Measurements from ENCODE around the gene CDH13. TPM values are rescaled to one million over a fixed set of nuclear protein-coding genes. Genes with fewer than 3 reads are reported as not detected.

The CDH13 gene
- polyA plus RNA-seq, 3 donors: 8.2 to 11.2 (median 10.3) TPM

DNA sequence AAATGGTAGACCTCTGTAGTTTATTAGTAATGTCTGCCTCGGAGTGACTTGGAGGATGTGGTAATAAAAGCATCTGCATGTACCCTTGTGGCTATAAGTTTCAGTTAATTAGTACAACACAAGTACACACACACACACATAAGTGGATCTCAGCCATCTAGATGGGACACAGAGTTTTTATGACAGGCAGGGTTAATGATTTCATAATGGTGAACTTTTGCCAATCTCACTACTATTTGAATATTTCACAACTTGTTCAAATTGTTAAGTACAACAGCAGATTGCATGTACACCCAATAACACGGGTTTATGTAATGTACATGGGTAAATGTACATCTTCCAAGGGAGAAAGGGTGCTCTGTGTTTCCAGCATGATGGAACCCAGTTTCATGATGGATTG, 669.7 kb downstream of the CDH13 start:
- no peak for DNase-seq

DNA sequence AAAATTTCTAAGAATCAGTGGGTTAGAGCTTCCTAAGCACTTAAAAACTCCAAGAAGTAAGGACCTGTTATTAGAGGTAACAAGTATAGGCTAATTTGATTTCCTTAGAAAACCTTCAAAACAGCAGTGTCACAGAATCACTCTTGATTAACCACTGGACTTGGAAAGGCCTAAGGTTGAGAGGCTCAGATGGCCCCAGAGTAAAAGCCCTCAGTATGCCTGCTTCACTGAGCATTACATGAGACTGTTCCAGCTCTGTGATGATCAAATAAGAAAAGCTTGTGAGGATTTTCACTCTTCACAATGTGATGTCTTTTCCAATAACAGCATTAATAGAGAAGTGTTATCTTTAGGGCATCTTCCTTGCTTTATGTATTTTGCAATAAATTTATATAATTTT, 671.8 kb downstream of the CDH13 start:
- no peak for DNase-seq

DNA sequence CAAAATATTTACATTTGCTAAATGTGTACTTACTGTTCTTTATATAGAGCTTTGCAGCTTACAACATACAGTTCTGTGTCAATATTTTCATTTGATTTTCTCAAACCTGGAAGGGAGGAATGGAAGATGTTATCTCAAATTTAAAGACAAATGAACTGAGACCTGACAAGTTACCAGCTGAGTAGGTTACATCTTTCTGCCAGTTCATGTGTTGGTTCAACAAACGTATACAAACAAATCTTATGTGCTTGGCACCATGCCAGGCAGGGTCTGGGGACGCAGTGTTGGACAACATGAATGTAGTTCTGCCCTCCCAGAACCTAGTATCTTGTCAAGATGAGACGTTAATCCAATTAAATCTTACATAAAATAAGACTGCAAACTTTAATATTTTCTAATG, 673.6 kb downstream of the CDH13 start:
- no peak for DNase-seq

DNA sequence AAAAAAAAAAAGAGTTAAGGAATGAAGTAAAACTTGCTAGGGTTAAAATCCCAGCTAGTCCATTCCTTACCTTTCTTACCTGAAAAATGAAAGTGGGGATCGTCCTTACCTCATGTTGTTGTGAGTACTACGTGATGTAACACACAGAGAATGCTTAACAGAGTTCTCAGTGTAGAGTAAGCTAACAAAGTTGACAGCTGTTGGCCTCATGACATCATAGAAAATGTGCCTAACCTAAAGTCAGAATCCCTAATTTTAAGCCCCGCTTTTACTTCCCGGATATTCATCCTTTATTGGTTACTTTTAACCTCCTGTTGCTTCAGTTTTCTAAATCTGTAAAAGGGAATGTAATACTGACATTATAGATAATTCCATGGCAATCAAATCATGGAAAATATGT, 675.2 kb downstream of the CDH13 start:
- DNase-seq: no peak

DNA sequence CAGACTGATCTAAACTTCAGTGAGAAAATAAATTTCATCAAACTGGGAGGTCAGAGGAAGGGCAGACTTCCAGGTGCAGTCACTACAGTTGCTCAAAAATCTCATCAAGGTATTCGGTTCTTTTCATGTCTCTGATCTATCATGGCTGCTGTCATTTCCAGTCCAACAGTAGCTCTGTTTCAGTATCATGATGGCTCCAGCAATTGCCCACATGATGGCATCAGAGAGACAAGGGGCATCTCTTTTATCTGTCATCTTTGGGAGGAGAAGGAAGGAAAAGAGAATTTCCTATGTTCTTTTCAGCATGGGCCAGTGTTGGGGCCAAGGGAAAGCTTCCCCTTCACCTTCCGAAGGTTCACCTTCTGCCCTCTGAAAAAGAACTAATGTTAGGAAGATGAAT, 676.1 kb downstream of the CDH13 start:
- DNase-seq: no peak

DNA sequence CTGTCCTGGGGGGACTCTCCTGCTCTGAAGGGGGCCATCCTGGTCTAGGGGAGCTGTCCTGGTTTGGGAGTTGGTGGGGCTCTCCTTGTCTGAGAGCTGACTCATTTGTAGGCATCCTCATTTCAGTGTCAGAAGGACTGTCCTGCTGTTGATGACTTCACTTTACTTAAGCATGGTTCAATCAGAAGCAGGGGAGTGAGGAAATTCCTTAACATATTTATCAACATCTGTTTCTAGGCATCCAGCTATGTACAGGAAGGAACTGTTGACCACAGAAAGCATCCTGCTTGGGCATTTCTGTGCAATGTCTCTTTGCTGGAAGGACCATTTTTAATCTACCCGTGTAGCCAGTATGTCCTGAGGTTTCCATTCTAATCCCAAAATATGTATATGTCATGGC, 678.3 kb downstream of the CDH13 start:
- DNase-seq: no peak

DNA sequence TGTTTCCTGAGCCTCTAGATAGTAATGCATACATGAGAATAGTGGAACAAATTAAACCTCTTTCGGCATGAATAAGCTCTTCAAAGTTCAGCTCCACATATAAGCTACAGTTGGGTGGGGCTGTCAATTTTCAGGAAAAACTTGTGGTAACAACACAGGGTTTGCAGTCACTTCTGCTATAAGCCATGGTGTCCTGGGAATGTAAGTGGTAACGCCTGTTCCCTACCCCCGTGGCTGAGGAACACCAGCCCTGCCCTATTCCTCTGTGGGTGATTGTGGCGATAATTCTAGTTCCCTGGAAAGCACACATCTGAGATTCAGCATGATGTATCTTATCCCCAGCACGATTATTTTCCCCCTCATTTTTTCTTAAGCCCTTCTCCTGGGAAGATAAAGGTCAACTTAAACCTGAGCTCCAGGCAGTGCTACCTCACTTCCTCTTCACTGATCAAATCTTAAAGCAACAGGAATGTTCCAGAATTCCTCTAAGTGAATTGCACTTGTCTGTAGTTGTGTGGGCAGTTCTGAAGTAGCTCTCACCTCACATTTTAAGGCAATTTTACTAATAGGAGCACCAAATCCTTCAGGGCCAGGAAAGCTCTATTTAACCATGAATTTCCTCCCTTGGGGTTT, 680.3 kb downstream of the CDH13 start:
- no peak for DNase-seq

DNA sequence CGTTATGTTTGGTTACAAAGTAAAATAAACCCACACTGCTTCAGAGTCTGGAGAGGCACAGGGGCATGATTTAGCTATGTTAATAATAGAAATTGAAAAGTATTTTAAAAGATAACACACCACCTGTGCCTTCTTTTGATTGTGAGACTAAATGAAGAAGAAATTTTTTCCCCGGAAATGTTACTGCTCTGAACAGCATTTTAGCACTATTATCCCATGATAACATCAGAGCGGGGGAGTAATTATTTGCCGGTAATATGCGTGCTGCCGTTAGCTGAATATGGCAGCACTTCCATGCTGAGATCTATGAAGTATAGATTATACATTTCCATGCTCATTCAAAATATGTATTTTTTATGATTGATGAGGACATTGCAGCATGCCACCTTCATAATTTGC, 680.8 kb downstream of the CDH13 start:
- no peak for DNase-seq

DNA sequence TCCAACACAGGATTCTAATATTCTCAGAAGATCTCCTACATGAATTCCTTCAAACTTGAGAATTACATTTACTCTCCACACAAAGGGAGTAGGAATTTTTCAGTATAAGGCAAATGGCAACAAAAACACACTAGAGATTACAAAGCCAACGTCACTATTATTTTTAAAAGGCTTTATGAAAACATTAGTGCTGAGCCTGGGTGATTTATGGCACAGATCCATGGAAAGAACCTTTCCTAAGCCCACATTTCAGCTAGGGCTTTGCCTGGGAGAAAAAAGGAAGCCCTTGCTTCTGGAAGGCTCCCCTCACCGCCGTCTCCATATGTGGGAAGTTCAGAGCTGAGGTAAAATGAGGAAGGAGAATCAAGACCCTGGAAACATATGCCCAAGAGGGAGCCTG, 681.6 kb downstream of the CDH13 start:
- DNase-seq: no peak

DNA sequence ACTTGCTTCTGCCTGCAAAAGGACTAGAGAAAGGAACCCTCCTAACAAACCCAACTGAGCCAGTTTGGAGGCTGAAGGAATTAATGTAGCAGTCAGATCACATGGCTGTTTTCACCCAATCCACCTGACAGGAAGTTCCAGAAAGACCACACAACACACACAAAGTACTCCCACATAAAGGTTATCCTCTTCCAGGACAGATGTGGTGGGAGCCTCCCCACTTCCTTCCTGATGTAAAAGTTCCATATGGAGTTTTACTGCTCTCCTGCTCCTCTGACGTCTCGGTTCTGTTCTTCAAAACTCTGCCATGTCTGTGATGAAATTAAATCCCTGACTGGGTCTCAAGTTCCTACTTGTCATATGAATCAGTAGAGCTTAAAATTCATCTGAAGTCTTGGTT, 684.0 kb downstream of the CDH13 start:
- no peak for DNase-seq

DNA sequence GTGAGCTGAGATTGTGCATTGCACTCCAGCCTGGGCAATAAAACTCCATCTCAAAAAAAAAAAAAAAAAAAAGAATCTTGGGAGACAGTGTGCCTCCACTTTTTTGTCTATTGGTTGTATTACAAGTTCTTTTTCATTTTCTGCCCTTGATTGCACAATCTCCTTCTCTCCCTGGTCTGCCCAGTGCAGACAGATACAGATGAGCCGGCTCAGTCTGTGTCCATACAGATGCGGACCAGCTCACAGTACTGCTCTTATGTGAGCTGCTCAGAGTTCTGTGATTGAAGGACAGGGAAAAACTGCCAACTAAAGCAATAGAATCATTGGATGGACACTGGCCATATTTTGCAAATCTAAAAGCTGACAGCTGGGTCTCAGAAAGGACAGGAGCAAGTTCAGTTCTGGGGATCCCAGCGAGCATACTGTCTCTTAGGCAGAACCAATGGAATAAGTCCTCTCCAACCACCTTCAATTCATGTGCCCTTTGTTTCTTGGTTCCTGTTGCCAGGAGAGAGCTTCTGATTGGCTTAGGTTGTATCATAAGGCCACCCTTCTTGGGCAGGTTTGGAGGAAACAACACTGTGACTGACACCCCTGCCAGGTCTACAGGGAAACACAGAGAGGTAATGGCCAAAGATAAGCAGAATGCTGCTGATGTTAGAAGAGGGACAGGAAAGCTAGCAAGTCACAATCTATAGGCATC, 685.4 kb downstream of the CDH13 start:
- no peak for DNase-seq

DNA sequence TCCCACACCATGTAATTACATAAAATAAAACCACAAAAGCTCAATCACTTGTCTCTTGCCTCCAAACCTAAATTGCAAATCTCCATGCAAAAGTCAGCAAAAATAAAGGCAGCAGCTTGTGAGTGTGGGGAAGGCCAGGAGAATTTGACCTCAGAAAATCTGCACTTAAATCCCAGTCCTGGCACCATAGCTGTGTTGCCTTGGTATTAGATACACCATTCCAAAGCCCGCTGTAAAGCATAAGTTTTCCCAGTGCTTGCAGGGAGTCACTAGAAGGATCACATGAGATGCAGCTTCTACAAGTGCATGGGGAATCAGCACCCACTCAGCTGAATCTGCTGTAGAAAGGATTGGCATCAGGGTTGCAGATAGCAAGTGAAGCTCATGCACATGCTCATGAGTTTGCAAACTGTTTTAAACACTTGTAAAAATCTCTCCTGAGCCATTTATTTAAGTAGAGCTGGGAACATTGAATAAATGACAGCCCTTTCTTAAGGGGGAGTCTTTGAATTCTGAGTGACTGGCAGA, 686.0 kb downstream of the CDH13 start:
- DNase-seq: no peak

DNA sequence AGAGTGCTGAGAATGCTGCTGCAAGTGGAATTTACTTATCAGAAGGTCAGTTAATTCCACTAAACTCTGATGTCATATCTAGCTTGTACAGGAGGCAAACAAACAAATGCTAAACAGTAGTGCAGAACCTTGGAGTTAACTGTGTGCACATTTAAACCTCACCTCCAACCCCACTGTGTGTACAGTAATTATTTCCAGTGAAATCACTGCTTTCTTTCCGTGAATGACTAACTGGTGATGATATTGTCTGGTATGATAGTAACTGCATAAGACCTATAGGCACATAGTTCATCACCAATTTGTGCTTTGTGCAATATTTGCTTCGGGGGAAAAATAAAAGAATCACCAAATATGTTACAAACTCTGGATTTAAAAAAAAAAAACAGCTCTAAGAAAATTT, 688.5 kb downstream of the CDH13 start:
- no peak for DNase-seq

DNA sequence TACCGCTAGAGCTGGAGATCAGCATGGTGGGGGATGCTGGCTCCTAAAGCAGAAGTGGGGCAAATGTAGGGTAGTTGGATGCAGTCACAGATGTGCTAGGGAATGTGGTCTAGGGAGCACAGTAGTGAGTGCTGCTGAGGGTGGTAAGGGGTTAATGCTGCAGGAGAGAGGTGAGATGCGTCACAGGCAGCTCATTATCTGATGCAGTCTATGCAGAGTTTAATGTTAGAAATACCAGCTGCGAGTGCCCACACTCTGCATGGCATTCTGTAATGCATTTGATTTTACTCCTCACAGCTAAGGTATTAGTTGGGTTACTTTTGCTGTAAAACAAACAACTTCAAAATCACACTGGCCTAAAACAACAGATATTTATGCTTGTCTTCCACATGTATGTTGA, 689.7 kb downstream of the CDH13 start:
- no peak for DNase-seq

DNA sequence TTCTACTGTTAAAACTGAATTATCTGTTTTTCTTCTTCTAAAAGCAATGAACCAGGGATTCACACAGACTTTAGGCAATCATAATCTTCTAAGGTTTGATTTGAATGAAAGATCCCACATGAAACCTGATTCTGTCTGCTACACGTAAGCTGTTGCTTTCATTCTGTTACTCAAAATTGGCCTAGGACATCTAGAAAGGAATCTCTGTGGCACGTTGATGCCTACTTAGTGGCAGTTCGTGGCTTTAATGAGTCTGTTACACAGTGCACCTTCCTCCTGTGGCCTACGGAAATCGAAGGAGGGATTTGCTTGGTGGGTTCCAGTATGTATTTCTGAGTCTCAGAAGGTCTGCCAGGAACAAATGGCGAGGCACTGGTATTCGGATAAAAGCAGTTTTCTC, 691.6 kb downstream of the CDH13 start:
- no peak for DNase-seq

DNA sequence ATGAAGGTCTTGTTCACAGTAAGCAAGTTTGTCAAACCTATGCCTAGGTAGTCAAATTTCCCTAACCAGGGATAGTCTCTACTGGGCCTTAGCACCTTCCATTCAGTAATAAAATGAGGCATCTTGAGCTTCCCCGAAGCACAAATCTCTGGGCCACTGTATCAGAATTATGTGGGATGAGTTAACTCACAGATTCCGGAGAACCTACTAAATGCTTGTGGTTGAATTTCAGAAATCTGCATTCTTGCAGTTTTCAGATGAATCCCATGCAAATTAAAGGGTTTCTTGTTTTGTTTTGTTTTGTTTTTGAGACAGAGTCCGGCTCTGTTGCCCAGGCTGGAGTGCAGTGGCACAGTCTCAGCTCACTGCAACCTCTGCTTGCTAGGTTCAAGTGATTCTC, 702.2 kb downstream of the CDH13 start:
- DNase-seq: no peak

DNA sequence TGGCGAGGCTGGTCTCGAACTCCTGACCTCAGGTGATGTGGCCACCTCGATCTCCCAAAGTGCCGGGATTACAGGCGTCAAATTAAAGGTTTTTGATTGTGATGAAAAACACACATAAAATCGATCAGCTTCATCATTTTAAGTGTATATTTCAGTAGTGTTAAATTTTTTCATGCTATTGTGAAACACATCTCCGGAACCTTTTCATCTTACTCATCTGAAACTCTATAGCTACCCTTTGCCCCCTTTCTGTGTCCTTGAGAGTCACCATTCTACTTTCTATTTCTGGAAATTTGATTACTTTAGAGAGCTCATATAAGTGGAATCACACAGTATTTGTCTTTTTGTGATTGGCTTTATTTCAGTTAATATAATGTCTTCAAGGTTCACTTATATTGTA, 702.7 kb downstream of the CDH13 start:
- no peak for DNase-seq

DNA sequence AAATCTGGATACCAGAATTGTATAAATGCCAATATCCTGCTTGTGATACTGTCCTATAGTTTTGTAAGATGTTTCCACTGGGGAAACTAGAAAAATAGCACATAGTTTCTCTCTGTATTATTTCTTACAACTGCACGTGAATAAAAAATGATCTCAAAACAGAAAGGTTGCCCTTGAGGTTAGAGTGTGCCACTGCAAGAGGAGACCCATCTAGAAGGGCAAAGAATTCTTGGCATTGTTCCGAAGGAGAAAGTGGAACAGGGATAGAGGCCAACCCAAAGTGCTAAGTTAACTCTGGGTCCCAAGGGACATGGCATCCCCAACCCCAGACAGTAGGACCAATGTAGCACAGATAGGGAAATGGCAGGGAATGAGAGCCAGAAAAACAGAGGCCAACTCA, 703.5 kb downstream of the CDH13 start:
- DNase-seq: no peak

DNA sequence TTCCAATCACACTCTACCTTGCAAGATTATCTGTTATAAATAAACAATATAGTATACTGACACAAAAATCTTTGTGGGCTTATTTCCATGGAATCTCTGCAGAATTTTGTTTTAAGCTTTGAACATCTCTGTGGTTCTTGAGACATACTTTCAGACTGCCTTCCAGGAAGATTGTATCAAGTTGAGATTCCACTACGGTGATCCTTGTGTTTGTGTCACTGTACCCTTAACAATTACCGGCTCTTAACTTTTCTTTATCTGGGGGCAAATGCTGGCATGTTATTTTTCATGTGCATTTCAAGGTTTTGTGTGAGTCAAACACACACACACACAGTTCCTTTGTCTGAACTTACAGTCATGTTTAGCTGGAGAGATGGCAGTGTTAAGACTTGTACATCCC, 708.3 kb downstream of the CDH13 start:
- DNase-seq: no peak

DNA sequence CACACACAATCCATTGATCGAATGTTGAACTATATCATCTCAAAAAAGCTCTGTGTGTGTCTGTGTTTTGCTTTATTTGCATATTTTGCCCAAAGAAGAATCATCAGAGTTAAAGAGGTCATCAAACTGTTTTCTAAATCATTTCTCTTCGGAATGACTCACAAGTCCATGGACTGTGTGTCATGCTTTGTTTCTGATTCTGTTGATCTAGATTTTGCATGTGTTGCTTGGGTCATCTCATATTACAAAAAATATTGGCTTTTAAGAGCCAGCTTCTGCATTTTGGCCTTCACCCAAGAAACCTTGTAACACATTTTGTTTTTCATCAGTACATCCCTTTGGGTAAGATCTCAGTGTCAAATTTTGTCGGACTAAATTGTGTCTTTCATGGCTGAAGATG, 709.8 kb downstream of the CDH13 start:
- no peak for DNase-seq

DNA sequence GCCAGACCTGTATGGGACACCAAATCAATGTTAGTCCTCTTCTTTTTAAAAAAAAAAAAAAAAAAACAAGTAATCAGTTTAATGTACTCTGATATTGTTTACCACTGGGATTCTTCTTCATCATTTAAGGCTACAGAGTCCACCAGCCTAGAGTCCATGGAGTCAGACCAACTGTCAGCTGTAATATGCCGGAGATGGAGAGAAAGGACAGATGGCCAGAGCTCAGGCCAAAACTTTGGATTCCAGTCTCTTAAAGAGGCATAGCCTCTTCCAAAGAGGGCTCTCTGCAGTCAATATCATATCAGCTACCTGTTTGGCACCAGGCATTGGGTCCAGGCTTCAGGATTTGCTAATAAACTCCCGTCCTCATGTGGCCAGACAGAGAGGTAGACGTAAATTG, 711.4 kb downstream of the CDH13 start:
- no peak for DNase-seq

DNA sequence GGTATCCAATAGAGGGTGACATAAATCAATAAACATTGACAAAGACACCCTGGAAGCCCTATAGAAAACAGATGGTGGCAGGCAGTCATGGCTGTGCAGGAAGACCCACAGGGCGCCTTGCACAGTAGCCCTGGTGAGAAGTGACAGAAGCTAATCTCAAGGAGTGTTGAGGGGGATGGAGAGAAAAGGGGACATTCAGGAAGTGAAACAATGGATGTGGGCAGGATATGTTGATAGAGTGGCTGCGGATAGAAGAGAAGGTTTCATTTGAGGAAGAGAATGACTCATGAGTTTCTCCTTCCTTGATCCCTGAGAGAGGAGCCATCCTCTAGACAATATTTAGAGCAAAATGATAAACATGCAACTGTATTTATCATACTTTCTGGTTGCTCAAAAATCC, 712.2 kb downstream of the CDH13 start:
- DNase-seq: no peak

DNA sequence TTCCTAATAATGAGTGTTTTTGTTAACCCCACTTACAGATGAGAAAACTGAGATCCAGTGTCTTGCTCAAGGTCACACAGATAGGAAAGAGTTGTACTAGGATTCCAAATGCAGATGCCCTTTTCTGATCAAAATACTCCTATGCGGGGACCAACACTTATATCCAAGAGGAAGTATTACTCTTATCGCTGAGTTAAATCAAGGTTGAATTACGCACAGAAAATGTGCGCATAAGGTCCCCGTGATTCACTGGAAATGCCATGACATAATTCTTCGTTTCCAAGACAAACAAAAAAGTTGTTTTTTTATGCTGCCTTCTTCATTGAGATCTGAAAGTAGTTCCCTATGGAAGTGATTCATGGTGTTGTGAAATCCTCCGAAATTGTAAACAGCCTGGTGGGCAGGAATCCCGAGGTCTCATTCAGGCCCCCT, 717.2 kb downstream of the CDH13 start:
- no peak for DNase-seq
